HG03280 (cell line): ENCODE measurements around the gene DLGAP1.

Source experiments
- ATAC-seq: cut with Tn5 transposase; IDR thresholded peaks from one replicate; pipeline ENCODE4 v1.9.1; 2021; ENCODE audit warnings: mild to moderate bottlenecking, moderate library complexity; ENCODE audit not compliant: unreplicated experiment

The DLGAP1 gene

DNA sequence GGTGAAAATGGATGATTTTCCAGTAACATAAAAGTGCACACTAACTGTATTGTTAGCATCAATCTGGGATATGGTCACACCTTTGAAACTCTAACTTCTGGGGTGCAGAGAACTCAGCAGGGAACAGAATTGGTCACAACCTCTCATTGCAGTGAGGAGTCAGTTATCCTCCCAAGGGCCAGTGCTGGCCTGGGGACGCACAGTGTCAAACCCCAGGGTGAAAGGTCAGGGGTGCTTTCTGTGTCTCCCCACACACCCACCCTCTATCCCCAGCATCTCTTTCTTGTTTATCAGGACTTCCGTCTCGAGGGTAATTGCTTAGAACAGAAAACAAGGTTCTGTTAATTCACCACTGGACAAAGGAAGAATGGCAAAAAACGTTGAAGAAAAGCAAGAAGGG is 208.7 kb downstream of the DLGAP1 start:
- no peak for ATAC-seq

DNA sequence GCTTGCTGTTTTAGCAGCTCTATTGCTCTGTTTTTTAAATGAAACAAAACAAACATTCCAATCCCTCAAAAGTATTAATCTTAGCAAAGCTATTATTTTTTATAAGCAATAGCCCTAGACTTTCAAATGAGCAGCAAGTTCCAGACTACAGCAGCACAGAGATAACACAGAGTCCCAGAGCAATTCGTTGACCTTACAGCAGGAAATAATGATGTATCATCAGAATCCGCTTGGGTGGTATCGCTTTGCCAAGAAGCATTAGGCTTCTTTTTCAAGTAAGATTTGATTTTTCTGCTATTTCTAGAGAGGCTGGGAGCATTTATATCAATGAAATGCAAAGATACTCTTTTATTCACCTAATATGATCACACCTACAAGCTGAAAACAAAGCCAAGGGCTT is 209.7 kb downstream of the DLGAP1 start:
- no peak for ATAC-seq

DNA sequence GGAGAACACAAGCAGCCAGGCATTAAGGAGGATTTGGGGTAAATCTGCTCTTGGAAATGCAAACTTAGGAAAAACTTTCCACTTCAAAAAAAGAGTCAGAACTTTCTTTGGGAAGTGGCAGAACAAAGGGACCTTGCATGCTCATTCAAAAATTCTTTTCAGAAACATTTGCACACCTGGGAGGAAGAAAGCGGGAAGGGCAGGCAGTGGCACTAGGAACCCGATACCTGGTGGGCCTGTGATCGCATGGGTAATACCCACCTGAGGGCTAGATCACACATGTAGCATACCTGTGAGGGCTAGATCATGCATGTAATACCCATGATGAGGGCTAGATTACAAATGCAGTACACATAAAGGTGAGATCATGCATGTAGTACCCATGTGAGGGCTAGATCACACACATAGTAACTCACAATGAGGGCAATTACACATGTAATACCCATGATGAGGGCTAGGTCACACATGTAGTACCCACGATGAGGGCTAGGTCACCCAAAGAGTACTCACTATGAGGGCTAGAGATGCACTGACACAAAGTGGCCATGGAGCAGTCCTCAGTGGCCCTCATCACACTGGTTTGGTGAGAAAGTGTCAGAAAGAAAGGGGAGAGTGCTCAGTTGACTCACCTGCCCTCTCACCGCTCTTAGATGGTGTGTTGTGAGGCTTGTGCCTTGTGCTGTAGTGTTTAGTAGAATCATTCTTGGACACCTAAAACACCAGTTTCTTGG is 212.5 kb downstream of the DLGAP1 start:
- no peak for ATAC-seq

DNA sequence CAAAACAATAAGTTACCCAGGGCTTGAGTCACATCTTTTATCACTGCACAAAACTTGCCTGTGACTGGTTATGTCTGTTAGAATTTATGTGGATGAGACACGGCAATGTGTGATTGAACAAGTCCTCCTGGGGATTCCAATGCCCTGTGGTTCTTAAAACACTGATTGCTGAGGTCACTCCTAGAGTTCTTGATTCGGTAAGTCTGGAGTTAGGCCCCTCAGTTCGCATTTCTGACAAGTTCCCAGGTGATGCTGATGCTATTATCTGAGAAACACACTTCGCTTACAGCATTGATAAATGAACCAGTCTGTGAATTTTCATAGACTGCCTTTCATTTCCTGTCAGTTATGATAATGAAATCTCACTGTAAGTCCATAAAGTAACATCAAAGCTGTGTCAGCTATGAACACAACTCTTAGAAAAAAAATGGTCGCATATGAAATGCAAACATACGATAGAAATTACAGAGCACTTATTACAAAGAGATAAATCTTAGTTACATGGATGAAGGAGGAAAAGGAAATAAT is 214.0 kb downstream of the DLGAP1 start:
- ATAC-seq = no peak

DNA sequence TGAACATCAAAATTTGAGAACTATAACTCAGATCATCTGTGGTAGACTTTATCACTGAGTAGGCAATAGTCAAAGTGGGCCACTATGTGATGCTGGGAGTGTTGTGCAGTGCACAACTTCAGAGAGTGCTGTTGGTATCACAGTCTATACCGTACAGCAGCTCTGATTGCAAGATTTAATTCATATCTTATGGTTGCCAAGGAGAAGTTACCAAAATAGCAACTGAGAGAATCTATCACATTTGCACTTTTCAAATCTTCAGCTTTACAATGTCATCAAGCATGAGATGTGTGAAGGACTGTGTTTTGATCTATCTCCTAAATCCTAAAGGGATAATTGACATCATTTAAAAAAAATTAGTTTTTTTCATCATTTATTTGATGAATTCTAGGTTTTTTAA is 216.1 kb downstream of the DLGAP1 start:
- ATAC-seq = no peak

DNA sequence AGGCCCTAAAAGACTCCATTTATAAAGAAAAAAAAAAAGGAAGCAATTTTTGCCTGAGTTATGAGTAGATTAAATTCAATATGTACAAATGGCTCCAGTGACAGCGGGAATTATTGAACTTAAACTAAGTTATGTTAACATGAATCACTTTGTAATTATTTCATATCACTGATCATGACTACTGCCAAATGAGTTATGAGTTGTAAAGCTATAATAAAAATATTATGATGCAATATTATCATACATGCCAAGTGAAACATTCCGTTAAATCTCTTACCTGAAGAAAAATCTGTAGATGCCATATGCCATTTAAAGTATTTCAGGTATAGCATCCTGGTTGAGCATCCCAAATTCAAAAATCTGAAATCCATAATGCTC is 217.5 kb downstream of the DLGAP1 start:
- no peak for ATAC-seq

DNA sequence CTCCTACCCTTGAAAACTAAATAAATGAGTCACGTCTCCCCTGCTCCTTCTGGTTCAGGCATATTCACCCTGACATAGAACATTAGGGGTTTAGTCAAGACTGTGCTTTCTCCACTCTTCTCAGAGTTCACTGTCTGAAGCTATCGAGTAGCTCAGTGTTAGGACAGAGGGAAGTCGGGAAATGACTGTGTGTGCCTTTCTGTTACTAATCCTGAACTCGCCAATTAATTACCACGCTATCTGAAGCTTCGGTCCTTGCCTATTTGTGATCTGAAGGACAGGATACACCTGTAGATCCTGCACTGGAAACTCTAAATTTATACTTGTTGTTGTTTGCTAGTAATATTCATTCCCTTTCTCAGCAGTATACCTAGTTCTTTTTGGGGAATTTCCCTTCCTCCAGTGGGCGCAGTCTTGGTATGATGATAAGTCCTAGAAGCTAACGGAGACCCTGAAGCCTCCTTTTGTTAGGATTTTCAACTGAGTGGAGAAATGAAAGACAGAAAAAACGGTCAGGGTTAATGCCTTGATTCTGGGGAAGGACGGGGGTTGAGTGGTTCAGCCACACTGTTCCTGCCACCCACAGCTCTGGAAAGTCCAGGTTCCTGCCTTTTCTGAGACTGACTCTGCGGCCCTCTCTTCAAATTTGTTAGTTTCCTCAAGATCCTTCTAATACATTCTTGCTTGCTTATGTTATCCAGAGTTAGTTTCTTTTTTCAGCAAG is 218.0 kb downstream of the DLGAP1 start:
- ATAC-seq = peak; percentile 59

DNA sequence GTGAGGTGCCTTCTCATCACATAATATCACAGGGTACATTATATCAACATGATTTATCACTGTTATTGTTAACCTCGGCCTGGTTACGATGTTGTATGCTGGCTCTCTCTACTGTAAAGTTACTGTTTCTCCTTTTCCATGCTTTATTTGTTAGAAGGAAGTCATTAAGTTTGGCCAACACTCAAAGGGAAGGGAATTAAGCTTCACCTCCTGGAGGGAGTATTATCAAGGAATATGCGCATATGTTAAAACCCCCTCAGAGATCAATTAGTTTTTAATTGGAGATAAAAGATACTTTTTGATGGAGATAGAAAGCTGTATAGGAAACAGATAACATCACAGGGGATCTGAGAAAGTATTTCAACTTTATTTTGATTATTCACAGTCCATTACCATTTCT is 221.6 kb downstream of the DLGAP1 start:
- ATAC-seq = no peak

DNA sequence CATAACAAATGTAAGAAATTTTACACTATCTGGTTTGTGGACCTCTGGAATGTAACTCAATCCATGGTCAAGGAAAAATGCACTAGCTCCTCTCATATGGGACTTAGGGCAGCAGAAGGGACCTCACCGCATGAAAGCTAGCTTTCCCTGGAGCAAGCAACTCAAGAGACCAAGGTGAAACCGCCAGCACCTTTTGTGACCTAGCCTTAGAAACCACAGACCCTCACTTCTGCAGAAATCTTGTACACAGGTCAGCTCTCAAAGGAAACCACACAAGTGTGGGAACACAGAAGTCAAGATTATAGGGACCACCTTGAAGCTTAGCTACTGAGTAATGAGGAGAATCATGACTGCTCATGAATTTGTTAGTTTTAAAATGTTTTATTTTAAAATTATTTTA is 222.5 kb downstream of the DLGAP1 start:
- no peak for ATAC-seq

DNA sequence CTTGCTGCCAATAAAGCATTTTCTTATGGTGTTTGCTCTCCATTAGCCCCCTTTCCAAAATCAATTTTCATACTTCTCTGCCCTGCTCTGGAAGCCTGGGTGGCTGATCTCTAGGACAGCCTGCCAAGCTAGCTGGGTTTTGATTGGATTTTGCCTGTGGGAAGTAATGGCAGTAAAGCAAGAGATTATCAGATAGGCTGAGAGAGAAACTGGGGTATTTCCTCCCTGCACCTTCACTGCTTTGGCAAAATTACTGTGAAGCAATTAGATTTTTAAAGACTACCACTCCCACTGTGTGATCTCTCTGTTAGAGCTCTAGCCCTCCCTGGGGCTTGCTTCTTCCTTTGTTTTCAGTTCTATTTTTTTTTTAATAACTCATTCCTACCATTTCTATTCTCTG is 223.8 kb downstream of the DLGAP1 start:
- no peak for ATAC-seq

DNA sequence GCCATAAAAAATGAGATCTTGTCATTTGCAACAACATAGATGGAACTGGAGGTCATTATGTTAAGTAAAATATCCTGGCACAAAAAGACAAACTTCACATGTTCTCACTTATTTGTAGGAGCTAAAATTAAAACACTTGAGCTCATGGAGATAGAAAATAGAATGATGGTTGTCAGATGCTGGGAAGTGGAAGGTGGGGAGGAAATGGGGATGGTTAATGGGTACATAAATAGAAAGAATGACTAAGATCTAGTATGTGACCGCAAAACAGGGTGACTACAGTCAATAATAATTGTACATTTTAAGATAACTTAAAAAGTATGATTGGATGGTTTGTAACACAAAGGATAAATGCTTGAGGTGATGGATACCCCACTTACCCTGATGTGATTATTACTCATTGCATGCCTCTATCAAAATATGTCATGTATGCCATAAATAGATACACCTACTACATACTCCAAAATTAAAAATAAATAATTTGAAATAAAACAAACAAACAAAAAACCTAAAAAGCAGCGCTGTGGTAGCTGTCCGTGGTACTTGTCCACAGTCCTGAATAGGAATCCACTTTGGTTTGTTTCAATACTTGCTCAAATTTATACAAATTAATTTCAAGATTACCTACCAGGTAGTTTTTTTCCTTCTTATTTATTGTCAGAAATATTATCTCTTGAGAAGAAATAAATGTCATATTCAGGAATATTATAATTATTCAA is 224.5 kb downstream of the DLGAP1 start:
- no peak for ATAC-seq

DNA sequence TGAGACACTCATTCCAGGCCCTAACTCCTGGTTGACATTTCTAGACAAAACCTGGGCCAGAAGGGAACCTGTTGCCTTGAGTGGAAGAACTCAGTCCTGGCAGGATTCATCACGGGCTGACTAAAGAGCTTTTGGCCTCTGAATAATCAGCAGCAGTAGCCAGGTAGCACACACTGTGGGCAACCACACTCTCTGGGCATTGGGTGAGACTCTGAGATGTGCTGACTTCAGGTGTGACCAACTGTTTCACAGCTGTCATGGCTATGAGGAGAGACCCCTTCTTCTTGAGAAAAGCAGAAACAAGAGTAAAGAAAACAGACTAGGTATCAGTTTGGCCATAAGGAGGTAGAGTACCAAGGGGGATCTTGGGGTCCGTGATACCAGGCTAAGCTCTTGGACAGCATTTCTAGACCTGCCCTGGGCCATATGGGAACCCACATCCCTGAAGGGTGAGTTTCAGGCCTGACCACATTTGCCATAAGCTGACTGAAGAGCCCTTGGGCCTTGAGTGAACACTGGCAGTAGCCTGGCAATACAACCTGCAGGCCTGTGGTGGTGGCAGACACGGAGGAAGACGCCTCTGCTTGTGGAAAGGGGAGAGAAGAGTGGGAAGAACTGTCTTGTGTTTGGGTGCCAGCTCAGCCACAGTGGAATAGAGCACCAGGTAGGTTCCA is 230.9 kb downstream of the DLGAP1 start:
- no peak for ATAC-seq

DNA sequence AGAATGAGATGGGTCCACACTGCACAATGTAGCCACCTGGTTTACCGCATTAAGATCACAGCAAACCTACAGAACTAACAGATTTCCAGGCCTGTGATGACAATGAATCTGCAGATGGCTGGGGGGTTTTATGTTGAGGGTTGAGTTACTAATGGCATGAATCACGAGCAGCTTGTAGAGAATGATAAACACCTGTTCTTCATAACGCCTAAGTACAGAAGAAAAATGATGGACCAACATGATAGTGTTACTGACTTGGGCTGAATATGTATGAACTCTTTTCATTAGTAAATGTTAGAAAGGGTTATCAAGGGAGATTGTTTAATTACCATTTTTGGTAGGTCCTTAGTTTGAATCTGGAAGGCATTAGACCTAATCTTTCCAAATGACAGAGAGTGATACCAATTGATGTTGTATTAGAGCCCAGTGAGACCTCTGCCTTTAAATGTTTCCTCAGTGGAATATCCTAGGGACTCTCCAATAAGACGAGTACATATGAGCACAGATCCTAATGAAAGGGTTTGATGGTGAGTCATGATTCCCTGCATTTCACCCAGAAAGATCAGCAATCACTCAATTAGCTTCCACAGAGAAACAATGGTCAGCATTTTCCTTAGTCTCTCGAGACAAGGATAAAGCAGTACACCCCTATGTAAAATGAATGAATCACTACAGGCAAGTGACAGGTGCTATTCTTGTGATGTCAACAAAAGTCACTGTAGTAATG is 243.8 kb downstream of the DLGAP1 start:
- ATAC-seq = no peak

DNA sequence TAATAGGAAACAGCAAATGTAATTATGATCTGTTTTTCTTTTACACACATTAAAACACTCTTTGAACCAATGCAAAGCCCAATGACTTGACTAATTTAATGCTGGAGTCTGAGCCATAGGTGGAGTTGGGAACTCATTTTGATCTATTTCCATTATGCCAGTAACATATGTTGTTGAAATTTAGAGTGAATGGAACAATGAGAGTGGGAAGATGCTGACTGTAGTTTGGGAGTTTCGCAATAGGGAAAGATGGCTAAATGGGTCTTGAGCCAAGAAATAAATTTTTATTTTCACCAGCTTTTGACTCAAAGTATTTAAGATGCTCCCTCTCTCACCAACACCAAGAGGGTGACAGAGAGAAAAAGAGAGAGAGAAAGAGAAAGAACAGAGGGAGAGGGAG is 246.7 kb downstream of the DLGAP1 start:
- no peak for ATAC-seq

DNA sequence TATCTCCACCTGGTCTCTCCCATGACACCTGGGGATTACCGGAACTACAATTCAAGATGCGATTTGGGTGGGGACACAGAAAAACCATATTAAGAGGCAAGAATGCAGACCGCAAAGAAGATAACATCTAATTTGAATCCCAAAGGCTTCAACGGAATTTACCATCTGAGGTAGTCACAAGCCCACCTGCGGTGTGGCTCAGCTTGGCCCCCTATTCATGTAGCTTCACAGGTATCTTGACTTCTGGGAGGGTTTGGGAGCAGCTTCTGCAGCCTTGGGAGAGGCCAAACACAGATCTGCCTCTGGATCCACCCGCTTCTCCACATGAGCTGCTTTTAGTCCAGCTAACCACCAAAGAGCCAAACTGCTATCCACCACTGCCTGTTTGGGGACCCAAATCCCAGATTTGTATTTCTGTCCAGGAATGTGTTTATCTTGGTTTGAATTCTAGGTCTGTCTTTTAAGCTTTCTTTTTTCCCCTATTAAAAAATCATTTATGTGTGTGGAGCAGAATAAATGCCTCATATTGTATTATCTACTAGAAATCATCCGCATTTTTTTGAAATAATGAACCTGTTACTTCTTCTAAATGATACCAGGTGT is 247.6 kb downstream of the DLGAP1 start:
- no peak for ATAC-seq

DNA sequence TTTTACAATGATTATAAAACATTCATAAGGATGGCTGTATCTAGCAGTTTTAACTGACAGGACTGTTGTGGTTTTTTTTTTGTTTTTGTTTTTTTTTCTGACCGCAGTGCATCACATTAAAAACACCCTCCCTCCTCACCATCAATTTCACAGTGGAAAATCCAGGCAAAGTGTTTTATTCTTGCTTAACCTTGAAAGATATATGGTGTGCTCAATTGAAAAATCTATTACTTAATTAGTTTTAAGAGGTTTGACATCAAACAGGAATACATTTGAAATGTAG is 250.7 kb downstream of the DLGAP1 start:
- no peak for ATAC-seq

DNA sequence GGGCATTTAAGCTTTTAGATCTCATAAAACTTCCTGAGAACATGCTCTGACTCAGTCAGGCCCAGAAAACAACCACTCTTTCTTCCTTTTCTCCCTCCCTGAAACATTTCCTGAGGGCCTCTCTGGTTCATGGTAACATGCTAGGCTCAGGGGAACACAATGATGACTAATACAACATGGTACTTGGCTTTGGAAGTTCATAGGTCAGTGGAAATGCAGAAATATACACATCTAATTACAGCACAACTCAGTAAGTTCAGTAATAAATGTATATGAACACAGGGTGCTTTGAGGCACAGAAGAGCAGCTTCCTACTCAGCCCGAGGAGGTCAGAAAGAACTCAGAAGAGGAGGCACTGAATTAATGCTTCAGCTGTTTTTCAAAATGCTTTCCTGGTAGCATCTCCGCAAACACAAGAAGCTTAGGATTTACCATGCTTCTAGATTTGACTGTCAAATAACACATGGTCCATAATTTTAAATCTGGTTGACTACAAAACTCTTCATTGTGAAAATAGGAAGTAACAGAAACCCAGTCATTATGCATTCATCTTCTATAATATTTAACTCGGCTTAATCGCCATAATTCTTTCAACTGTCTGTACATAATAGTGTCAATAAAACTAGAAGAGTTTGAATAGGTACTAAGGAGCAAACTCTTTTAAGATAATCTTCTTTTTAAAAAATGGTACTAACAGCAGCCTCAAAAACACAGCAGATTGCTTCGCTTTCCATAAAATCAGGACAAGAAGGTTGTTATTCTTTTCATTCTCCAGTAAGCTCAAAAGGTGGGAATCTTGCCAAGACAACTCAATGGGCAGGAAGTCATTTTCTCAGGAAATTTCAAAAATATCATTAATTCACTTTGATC is 251.3 kb downstream of the DLGAP1 start:
- ATAC-seq = no peak

DNA sequence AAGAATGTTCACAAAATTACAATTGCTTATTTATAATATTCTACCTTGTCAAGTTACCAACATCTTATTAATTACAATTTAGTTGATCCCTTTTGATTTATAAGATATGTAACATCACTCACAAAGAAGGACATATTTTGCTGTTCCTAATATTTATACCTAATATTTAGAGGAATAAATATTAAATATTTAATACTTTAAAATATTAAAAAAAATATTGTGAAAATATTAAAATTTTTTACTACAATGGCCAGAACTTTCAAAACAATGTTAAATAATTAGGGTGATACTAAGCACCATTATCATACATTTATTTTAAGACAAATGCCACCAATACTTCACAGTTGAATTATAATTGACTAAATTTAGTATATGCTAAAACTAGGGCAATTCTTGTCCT is 254.7 kb downstream of the DLGAP1 start:
- no peak for ATAC-seq

DNA sequence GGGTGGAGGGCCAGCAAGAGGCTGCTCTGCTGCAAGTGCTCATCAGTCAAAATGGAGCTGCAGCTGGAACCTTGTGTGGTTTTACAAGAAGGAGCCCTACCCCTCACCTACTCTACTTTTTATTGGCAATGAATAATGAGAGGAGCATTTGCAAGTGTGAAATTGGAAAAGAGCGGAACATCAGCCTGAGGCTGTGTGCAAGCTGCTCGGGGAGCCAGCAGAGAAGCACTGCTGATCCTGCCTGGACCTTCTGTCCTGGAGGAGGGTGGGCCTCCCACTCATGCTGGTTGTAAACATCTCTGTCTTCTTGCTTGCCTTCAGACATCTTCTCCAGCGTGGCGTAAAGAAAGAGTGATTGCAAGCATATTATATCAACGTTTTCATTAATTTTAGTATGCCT is 256.2 kb downstream of the DLGAP1 start:
- no peak for ATAC-seq

DNA sequence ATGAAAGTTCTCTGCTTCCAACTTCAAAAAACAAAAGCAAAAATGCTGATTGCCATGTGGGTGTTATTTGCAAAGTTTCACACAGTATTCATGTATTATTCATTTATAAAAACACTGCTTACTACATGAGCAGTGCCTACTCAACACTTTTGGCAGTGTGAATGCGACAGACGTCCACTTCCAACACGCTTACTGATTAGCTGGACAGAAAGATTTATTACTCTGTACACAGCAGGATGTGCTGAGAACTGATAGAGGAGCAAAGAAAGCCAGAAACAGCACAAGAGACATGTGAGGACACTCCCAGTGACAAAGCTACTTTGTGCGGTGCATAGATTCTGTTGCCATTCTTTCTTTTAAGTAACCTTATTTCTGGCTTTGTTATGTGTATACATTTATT is 258.8 kb downstream of the DLGAP1 start:
- no peak for ATAC-seq
